MM.1S (cell line): ENCODE data around the gene PRDX2.
A peak's percentile ranks its signal among the peaks of the same experiment; 100 is the strongest.

Experiments
- DNase-seq: peaks from one replicate; pipeline ENCODE4 v3.0.0-alpha.2; 2015
- H2AFZ ChIP-seq: fragments of 300-600 bp; sonication (generic); 2 replicates; pipeline ENCODE4 v1.6.0; 2016; ENCODE audit warnings: antibody characterized with exemption, low read length
- H3F3A ChIP-seq: fragments of 300-600 bp; sonication (generic); 2 replicates; pipeline ENCODE4 v1.6.1; 2016; ENCODE audit warnings: mild to moderate bottlenecking, antibody characterized with exemption, low read length, moderate library complexity, mixed read lengths; ENCODE audit not compliant: insufficient read depth
- H3K27ac ChIP-seq: fragments of 300-600 bp; sonication (generic); 2 replicates; pipeline ENCODE4 v1.5.1; 2016; ENCODE audit warnings: mild to moderate bottlenecking, low read length
- H3K27me3 ChIP-seq: fragments of 300-600 bp; sonication (generic); replicated peaks from 2 replicates; pipeline ENCODE4 v1.6.0; 2016; ENCODE audit warnings: low read length; ENCODE audit not compliant: insufficient read depth
- H3K36me3 ChIP-seq: fragments of 300-600 bp; sonication (generic); replicated peaks from 2 replicates; pipeline ENCODE4 v1.6.1; 2016; ENCODE audit warnings: mild to moderate bottlenecking, low read length, mixed read lengths; ENCODE audit not compliant: insufficient read depth
- H3K4me1 ChIP-seq: fragments of 300-600 bp; sonication (generic); 2 replicates; pipeline ENCODE4 v1.6.1; 2016; ENCODE audit warnings: low read length, mixed read lengths
- H3K4me2 ChIP-seq: fragments of 300-600 bp; sonication (generic); 2 replicates; pipeline ENCODE4 v1.6.0; 2016; ENCODE audit warnings: low read depth, low read length
- H3K4me3 ChIP-seq: fragments of 300-600 bp; sonication (generic); 2 replicates; pipeline ENCODE4 v1.5.1; 2016; ENCODE audit warnings: low read length, mixed read lengths
- H3K79me2 ChIP-seq: fragments of 300-600 bp; sonication (generic); 2 replicates; pipeline ENCODE4 v1.6.1; 2016; ENCODE audit warnings: mixed run types, low read length, mixed read lengths
- H3K9ac ChIP-seq: fragments of 300-600 bp; sonication (generic); 2 replicates; pipeline ENCODE4 v1.6.1; 2016; ENCODE audit warnings: low read length, mixed read lengths
- H3K9me2 ChIP-seq: fragments of 300-600 bp; sonication (generic); replicated peaks from 2 replicates; pipeline ENCODE4 v1.6.1; 2016; ENCODE audit warnings: mild to moderate bottlenecking, low read length, mixed read lengths; ENCODE audit not compliant: insufficient read depth
- H3K9me3 ChIP-seq: fragments of 300-600 bp; sonication (generic); replicated peaks from 2 replicates; pipeline ENCODE4 v1.6.1; 2016; ENCODE audit warnings: mild to moderate bottlenecking, low read length, mixed read lengths; ENCODE audit not compliant: insufficient read depth
- H4K20me1 ChIP-seq: fragments of 300-600 bp; sonication (generic); 2 replicates; pipeline ENCODE4 v1.6.1; 2016; ENCODE audit warnings: mild to moderate bottlenecking, low read length, moderate library complexity, mixed read lengths; ENCODE audit not compliant: insufficient read depth
- CTCF ChIP-seq: fragments of 300-600 bp; sonication (generic); IDR thresholded peaks from 2 replicates; pipeline ENCODE4 v1.5.1; 2016; ENCODE audit warnings: antibody characterized with exemption, low read length, mixed read lengths
- EZH2 ChIP-seq: fragments of 300-600 bp; sonication (generic); optimal IDR thresholded peaks from 2 replicates; pipeline ENCODE3; 2017; ENCODE audit warnings: low read depth, mild to moderate bottlenecking, antibody characterized with exemption, low read length, mixed read lengths
- EZH2phosphoT487 ChIP-seq: fragments of 300-600 bp; sonication (generic); IDR thresholded peaks from 2 replicates; pipeline ENCODE4 v1.6.1; 2018; ENCODE audit warnings: antibody characterized with exemption, low read length

The PRDX2 gene

GRCh38 chr19:12774588-12775555 is 26.7 kb downstream of the PRDX2 start, which contains the start of gene HOOK2:
TSS of gene HOOK2 (minus strand) at chr19:12775552. CDS start at chr19:12775449, 103 bp downstream.
- no peaks in the 10 kb centered on the region for H3K79me2 ChIP-seq
- DNase-seq: peak; percentile 58
- H3K4me2 ChIP-seq: peak within 1 kb of the TSS; percentile 98
- no peaks in the 10 kb centered on the region for H3K27me3 ChIP-seq
- H3K4me3 ChIP-seq: peak within 1 kb of the TSS; percentile 91
- H3F3A ChIP-seq: peaks cover 6% of the 10 kb centered on the region; the same call in 1 of the 2 replicates
- no peaks in the 10 kb centered on the region for H4K20me1 ChIP-seq
- H3K9me3 ChIP-seq: no peaks in the 10 kb centered on the region
- H3K9me2 ChIP-seq: no peaks in the 10 kb centered on the region
- H3K36me3 ChIP-seq: no peaks in the 10 kb centered on the region
- no peak for TF ChIP-seq EZH2
- TF ChIP-seq EZH2phosphoT487: no peak
- no peak for TF ChIP-seq CTCF
- H3K27ac ChIP-seq: peak within 1 kb of the TSS; percentile 43; the same call in 1 of the 2 replicates
- H3K4me1 ChIP-seq: peaks cover 23% of the 10 kb centered on the region
- H3K9ac ChIP-seq: peak within 1 kb of the TSS; percentile 84
- H2AFZ ChIP-seq: peak within 1 kb of the TSS; percentile 96

GRCh38 chr19:12773571-12773970 is 28.0 kb downstream of the PRDX2 start:
- no peak overlapping the region for H3K4me3 ChIP-seq

GRCh38 chr19:12772323-12772722 is 29.3 kb downstream of the PRDX2 start:
- Histone ChIP-seq H4K20me1 (no peaks in the 10 kb centered on the region), H3K9me2 (no peaks in the 10 kb centered on the region), H3K27me3 (no peaks in the 10 kb centered on the region), H3K4me2 (no peak overlapping the region), H2AFZ (no peak overlapping the region), H3K4me3 (no peak overlapping the region), H3K4me1 (peaks cover 19% of the 10 kb centered on the region), H3F3A (peaks cover 6% of the 10 kb centered on the region; the same call in 1 of the 2 replicates), H3K36me3 (no peaks in the 10 kb centered on the region), H3K9ac (no peak overlapping the region), H3K79me2 (no peaks in the 10 kb centered on the region), H3K9me3 (no peaks in the 10 kb centered on the region), H3K27ac (no peak overlapping the region)
- no peak for DNase-seq
- TF ChIP-seq EZH2 (no peak), CTCF (no peak)

More at GRCh38 chr19:12773571-12773970, 28.0 kb downstream of the PRDX2 start:
- Histone ChIP-seq H3K9ac (no peak overlapping the region), H3K79me2 (no peaks in the 10 kb centered on the region), H3K27me3 (no peaks in the 10 kb centered on the region), H4K20me1 (no peaks in the 10 kb centered on the region), H2AFZ (no peak overlapping the region), H3K4me2 (no peak overlapping the region), H3F3A (peaks cover 6% of the 10 kb centered on the region; the same call in 1 of the 2 replicates), H3K36me3 (no peaks in the 10 kb centered on the region), H3K27ac (no peak overlapping the region), H3K9me2 (no peaks in the 10 kb centered on the region), H3K4me1 (peaks cover 23% of the 10 kb centered on the region), H3K9me3 (no peaks in the 10 kb centered on the region)
- no peak for TF ChIP-seq EZH2phosphoT487
- TF ChIP-seq CTCF: peak; percentile 38
- TF ChIP-seq EZH2: no peak
- DNase-seq: peak; percentile 32
